GM10266 (cell line): ENCODE results near the gene ACSL3.
A peak's percentile ranks its signal among the peaks of the same experiment; 100 is the strongest.

Experiments used
- DNase-seq: peaks from one replicate; pipeline ENCODE4 v3.0.0; 2012; ENCODE audit errors: extremely low spot score
- TF ChIP-seq, protein P1 (sequence below): IDR thresholded peaks from 2 replicates; pipeline ENCODE4 v1.5.1; 2012; ENCODE audit warnings: mild to moderate bottlenecking, low read depth; ENCODE audit not compliant: control insufficient read depth, insufficient read depth; ENCODE audit errors: missing control alignments

ACSL3 gene

DNA sequence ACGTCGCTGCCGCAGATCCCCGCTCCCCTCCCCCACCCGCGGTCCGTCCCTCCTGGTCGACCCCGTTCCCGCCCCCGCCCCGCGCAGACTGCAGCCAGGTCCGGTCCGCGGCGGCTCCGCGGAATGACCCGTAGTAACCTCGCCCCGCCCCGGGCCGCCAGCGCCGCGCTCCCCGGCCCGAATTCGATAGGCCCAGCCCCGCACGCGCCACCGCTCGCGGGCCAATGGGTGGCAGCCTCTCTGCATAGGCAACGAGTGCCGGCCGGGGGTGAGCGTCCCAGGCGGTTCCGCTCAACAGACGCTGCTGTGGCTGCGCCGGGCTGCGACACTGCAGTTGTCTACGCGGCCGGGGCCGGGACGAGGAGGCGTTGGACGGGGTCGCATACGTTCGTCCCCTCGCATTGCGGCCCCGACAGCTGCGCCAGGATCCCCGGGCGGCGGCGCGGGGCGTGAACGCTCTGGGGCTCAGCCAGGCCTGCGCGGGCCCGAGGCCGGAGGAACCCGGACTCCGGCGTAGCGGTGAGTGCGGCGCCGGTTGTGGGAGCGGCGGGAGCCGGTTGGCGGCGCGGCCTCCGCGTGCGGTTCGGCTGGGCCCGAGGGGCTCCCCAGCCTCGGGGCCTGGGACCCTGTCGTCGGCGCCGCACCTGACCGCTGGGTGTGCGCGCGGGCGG lies at the start of gene ACSL3:
Gene ACSL3 (plus strand): TSS at position 297 of the 671 bp plus-strand sequence. CDS start 47,737 bp downstream, outside the sequence.
- TF ChIP-seq, protein P1, sequence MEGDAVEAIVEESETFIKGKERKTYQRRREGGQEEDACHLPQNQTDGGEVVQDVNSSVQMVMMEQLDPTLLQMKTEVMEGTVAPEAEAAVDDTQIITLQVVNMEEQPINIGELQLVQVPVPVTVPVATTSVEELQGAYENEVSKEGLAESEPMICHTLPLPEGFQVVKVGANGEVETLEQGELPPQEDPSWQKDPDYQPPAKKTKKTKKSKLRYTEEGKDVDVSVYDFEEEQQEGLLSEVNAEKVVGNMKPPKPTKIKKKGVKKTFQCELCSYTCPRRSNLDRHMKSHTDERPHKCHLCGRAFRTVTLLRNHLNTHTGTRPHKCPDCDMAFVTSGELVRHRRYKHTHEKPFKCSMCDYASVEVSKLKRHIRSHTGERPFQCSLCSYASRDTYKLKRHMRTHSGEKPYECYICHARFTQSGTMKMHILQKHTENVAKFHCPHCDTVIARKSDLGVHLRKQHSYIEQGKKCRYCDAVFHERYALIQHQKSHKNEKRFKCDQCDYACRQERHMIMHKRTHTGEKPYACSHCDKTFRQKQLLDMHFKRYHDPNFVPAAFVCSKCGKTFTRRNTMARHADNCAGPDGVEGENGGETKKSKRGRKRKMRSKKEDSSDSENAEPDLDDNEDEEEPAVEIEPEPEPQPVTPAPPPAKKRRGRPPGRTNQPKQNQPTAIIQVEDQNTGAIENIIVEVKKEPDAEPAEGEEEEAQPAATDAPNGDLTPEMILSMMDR, result no peak
- peak; percentile 96 for DNase-seq

DNA sequence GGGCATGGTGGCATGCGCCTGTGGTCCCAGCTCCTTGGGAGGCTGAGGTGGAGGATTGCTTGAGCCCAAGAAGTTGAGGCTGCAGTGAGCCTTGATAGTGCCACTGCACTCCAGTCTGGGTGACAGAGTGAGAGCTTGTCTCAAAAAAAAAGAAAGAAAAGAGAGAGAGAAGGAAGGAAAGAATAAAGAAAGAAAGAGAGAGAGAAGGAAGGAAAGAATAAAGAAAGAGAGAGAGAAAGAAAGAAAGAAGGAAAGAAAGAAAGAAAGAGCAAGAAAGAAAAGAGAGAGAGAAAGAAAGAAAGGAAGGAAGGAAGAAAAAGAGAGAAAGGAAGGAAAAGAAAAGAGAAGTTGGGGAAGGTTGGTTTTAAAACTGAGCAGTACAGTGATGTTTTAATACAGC lies 49.0 kb upstream of the ACSL3 start:
- no peak for DNase-seq
- TF ChIP-seq, protein P1, result no peak

DNA sequence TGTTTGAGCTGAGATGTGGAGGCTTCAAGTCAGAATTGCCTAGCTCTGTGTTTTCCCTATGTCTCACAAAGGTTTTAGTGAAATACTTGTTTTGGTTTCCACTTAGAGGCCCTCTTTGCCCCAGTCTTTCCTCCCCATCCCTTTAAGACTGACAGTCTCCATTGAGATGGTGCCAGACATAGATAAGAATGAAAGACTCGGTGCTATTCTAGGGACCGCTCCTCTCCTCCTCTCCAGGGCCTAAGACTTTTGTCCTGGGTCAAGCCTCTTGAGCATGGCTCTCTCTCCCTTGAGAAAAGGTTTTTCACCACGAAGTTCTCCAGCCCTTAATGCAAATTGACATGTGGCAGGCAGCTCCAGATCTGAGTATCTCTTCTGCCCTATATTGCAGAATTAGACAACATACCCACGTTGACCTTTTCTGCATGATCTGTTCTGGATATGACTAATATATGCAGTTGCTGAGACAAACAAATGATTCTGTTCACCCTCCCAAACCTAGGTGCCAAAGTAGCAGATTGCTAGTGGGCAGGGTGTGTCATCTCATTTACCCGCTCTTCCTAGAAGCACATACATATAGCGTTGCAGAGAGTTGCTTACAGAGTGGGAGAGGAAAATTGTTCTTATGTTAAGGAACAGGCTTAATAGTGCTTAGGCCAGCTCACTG lies 47.5 kb upstream of the ACSL3 start:
- TF ChIP-seq, protein P1, result no peak
- peak; percentile 78 for DNase-seq

DNA sequence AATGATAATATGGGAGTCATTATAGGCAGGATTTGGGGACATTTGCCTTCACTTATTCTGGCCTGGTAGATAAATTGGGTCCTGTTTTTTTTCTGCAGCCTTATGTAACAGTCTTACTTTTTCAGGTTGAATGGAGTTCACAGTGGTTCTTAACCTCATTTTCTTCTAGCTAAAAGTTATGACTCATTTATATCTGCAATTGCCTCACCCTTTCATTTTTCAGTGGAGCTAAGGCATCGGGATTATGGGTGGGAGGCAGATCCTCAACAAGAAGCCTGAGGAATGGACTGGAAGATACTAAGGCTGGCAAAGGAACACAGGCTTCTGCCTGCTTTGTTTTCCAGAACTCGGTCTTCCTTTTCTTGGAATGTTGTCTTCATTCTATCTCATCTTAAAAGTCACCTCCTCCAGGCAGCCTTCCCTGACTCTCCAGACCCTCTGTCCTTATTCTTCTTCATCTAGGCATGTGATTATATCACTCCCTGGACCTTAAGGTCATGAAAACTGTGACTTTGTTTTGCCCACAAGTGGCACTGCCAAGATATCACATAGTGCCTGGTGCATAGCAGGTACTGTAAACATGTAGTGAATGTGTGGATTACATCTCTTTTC lies 41.0 kb upstream of the ACSL3 start:
- peak; percentile 35 for DNase-seq
- TF ChIP-seq, protein P1, result no peak

DNA sequence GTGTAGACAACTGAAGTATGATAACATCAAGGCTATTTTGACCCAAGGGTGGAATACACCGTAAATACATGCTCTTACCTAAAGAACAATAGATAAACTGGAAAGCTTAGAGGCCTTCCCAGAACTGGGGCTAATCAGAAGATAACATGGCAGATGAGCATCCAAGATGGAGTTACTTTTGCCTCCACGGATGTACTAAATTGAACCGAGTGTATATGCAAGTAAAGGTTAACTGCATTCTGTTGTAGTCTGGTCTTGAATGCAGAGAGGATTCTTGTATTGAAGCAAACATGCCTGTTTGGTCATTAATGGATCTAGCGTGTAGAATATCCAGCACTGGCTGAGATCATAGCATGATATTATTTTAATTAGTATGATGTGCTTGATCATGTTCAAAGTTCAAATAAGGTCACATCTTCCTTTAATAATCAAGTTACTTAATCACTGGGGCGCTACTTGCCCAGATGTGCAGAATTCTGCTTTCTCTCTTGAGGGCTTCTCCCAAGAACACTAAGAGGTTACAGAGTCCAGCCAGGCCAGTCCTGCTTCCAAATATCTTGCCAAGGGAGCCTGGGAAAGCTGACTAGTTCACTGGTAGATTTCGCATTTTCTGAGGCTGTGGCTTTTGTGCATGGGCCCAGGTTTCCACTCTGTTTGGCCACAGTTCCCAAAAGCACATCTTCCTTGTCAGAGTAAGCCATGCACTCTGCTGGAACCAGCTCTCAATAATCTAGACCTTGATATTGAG lies 37.5 kb upstream of the ACSL3 start:
- DNase-seq, result no peak
- TF ChIP-seq, protein P1, result no peak

DNA sequence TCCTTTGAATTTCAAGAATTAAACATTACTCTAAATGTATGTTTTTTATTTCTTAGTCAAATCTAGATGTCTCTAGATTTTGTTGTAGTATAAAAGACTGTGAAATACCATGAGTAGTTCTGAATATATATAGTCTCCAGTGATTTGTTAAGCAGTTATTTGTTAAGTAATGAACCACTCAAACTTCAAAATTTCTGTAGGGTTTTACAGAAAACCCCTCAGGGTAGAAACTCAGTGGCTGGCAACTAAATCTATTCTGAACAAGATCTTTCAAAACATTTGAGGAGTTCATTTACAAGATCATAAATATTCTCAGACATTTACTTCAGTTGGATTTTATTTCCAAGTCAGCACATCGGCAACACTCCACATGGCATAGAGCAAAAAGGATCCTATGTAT lies 35.8 kb upstream of the ACSL3 start:
- TF ChIP-seq, protein P1, result no peak

More for the DNA sequence above, 35.8 kb upstream of the ACSL3 start:
- no peak for DNase-seq
